Measurements from ENCODE around the gene GALNT2. TPM values are rescaled to one million over a fixed set of nuclear protein-coding genes. Genes with fewer than 3 reads are reported as not detected.

GALNT2 gene
- total and polyA plus RNA-seq, 12 donors = 22.3 to 220 (median 85.7) TPM

DNA sequence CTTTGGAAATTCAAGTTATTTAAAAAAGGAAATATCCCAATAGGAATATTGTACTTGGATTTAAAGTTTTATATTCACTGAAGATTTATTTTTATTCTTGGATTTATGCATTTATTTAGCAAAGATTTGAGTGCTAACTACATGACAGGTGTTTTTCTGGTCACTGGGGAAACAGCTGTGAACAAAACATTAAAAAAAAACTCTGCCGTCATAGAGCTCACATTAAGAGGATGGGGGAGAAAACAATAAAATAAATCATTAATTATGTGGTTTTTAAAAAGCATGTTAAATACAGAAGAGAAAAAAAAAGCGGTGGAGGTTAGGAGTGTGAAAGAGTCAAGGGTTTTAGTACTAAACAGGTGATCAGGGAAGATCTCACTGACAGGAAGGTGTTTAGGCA lies 149.9 kb downstream of the GALNT2 start:
- no peak for DNase-seq
- TF ChIP-seq POLR2A (IDR thresholded peaks at IDR 0.05) = no peak
- TF ChIP-seq, protein P1, sequence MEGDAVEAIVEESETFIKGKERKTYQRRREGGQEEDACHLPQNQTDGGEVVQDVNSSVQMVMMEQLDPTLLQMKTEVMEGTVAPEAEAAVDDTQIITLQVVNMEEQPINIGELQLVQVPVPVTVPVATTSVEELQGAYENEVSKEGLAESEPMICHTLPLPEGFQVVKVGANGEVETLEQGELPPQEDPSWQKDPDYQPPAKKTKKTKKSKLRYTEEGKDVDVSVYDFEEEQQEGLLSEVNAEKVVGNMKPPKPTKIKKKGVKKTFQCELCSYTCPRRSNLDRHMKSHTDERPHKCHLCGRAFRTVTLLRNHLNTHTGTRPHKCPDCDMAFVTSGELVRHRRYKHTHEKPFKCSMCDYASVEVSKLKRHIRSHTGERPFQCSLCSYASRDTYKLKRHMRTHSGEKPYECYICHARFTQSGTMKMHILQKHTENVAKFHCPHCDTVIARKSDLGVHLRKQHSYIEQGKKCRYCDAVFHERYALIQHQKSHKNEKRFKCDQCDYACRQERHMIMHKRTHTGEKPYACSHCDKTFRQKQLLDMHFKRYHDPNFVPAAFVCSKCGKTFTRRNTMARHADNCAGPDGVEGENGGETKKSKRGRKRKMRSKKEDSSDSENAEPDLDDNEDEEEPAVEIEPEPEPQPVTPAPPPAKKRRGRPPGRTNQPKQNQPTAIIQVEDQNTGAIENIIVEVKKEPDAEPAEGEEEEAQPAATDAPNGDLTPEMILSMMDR (IDR thresholded peaks at IDR 0.05) = no peak
- H3K27ac ChIP-seq = no peak overlapping the region
- no peak overlapping the region for H3K4me3 ChIP-seq
- no peaks in the 10 kb centered on the region for H3K9me3 ChIP-seq (replicated peaks in 1 of 3)
- peaks cover 6 to 44% of the 10 kb centered on the region in 2 donors for H3K4me1 ChIP-seq (replicated peaks in 1 of 2)
- no peaks in the 10 kb centered on the region for H3K36me3 ChIP-seq (replicated peaks in 1 of 2)
- H3K27me3 ChIP-seq = no peaks in the 10 kb centered on the region
- intact Hi-C loops (cut with DNase I) = loop anchor here in 1 of 2 donors (10.0 kb wide), 1 partner anchor 48 kb away; no protein-coding TSS in a partner anchor
- WGBS, 4 donors = 89 to 96% (median 93%) methylated on average over 2 of the region's 2 CpGs

DNA sequence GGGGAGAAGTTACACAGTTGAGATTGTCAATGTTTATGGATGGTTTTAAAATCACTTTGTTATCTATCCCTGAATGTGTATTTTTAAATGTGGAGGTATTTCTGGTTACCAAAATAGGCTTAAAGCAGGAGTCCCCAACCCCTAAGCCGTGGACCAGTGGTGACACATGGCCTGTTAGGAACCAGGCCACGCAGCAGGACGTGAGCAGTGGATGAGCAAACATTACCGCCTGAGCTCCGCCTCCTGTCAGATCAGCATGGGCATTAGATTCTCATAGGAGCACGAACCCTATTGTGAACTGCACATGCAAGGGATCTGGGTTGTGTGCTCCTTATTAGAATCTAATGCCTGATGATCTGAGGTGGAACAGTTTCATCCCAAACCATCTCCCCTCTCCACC lies 151.6 kb downstream of the GALNT2 start:
- H3K9me3 ChIP-seq (replicated peaks in 1 of 3) = no peaks in the 10 kb centered on the region

DNA sequence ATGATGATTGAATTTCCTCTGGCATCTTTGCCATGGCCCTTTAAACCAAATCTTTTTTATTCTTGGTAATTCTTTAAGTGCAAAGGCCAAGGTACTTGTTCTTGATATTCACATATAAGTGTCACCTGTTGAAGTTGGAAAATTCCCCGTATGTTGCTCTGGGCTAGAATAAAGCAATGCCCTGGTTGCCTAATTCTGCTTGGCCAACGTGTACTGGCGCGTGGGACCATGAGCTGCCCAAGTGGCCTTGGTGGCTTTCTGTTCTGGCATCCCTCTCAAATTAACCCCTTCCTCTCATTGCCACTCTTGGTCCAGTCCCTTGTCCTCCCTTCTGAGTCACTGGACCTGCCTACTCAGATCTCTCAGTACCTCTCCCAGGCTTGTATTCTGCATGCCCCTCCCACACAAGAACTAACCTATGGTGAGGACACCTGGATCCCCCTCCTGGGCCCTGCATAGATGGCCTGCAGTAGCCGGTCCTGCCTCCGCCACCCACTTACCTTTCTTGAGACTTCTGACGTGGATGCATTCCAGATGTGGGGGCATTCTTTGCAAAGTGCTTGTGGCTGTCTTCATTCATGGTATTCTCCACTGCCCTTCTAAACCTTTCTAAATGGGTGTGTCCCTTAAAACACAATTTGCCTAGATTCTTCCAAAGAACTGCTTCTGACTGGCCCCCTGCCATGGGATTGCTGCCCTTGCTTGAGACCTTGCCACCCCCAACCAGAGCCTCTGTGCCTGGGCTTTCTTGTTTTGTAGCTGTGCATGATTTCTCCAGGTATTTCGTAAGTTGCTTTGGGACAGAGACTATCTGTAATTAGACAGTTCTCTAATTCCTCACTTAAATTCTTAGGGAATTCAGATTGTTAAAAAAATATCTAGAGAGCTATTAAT lies 152.4 kb downstream of the GALNT2 start:
- peak in 6 of 7 donors; percentile 68 to 83 (median 79) for DNase-seq
- Histone ChIP-seq H3K9me3 (replicated peaks in 1 of 3) (no peaks in the 10 kb centered on the region), H3K4me3 (no peak overlapping the region), H3K27me3 (no peaks in the 10 kb centered on the region), H3K27ac (peak overlapping the region in 3 of 5 donors; percentile 4 to 56 (median 24)), H3K36me3 (replicated peaks in 1 of 2) (no peaks in the 10 kb centered on the region), H3K4me1 (replicated peaks in 1 of 2) (peaks cover 6 to 54% of the 10 kb centered on the region in 2 donors)
- 55 to 73% (median 63%) methylated on average over 8 of the region's 8 CpGs for WGBS, 4 donors
- intact Hi-C loops (cut with DNase I) = loop anchor here in 1 of 2 donors (10.0 kb wide), 1 partner anchor 45 kb away; no protein-coding TSS in a partner anchor
- TF ChIP-seq POLR2A (IDR thresholded peaks at IDR 0.05) = no peak
- TF ChIP-seq, protein P1 (IDR thresholded peaks at IDR 0.05) = no peak

More for the DNA sequence above, 151.6 kb downstream of the GALNT2 start:
- DNase-seq = no peak
- Histone ChIP-seq H3K36me3 (replicated peaks in 1 of 2) (no peaks in the 10 kb centered on the region), H3K4me3 (no peak overlapping the region), H3K27ac (peak overlapping the region in 2 of 5 donors; percentile 4 to 53), H3K27me3 (no peaks in the 10 kb centered on the region), H3K4me1 (replicated peaks in 1 of 2) (peaks cover 6 to 54% of the 10 kb centered on the region in 2 donors)
- WGBS, 4 donors = 91 to 94% (median 93%) methylated on average over 5 to 6 of the region's 6 CpGs
- intact Hi-C loops (cut with DNase I) = loop anchor here in 1 of 2 donors (10.0 kb wide), 1 partner anchor 46 kb away; no protein-coding TSS in a partner anchor
- TF ChIP-seq, protein P1 (IDR thresholded peaks at IDR 0.05) = no peak
- no peak for TF ChIP-seq POLR2A (IDR thresholded peaks at IDR 0.05)

DNA sequence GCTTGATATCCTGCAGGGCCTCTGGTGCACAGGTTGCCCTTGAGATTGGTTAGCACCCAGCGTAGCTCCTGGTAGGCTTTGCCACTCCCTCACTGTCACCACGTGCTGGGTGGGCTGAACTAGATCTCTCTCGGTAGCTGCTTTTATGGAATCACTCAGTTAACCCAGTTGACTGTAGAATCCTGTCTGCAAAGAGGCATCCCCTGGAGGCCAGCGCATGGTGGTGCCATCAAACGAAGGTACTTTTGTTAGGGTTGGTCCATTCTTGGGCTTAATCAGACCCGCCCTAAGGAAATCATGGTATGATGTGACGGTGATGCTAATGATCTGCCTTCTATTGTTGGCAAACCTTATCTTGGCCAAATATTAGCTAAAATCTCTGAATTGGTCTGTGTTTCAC lies 153.4 kb downstream of the GALNT2 start:
- intact Hi-C loops (cut with DNase I) = no loop called here
- TF ChIP-seq, protein P1 (IDR thresholded peaks at IDR 0.05) = no peak
- no peak for TF ChIP-seq POLR2A (IDR thresholded peaks at IDR 0.05)
- DNase-seq = no peak
- Histone ChIP-seq H3K27me3 (no peaks in the 10 kb centered on the region), H3K4me1 (replicated peaks in 1 of 2) (peaks cover 6 to 43% of the 10 kb centered on the region in 2 donors), H3K4me3 (no peak overlapping the region), H3K9me3 (replicated peaks in 1 of 3) (no peaks in the 10 kb centered on the region), H3K36me3 (replicated peaks in 1 of 2) (no peaks in the 10 kb centered on the region), H3K27ac (no peak overlapping the region)
- 94 to 98% (median 95%) methylated on average over 7 of the region's 7 CpGs for WGBS, 4 donors

Data from adrenal gland (tissue), 12 donors.